Stimulated activated effector memory CD8-positive, alpha-beta T cell treated with anti-CD3 and anti-CD28 coated beads, Interleukin-12 subunit alpha, Interleukin-12 subunit beta, amount 100 ng/mL, for 72 hours (primary cell): ENCODE data around the gene SERHL2.

Experiments
- ATAC-seq: fragments of 150-1000 bp; cut with Tn5 transposase; 2 replicates; pipeline ENCODE4 v1.10.0; 2021
- DNase-seq, 2 donors: peaks; one replicate each; pipeline ENCODE4 v3.0.0; 2021 to 2022; ENCODE audit warnings: low spot score in 2 of 2
- H3K27ac Mint-ChIP-seq: one replicate; pipeline ENCODE4 v1.8.0; 2022; ENCODE audit warnings: mild to moderate bottlenecking, mixed read lengths
- H3K36me3 Mint-ChIP-seq: one replicate; pipeline ENCODE4 v1.8.0; 2022; ENCODE audit warnings: mild to moderate bottlenecking, mixed read lengths
- H3K4me1 Mint-ChIP-seq: one replicate; pipeline ENCODE4 v1.8.0; 2022; ENCODE audit warnings: mixed read lengths
- H3K4me3 Mint-ChIP-seq: one replicate; pipeline ENCODE4 v1.8.0; 2022; ENCODE audit warnings: mild to moderate bottlenecking, mixed read lengths
- H3K9me3 Mint-ChIP-seq: one replicate; pipeline ENCODE4 v1.8.0; 2022; ENCODE audit warnings: mixed read lengths

SERHL2 gene

DNA sequence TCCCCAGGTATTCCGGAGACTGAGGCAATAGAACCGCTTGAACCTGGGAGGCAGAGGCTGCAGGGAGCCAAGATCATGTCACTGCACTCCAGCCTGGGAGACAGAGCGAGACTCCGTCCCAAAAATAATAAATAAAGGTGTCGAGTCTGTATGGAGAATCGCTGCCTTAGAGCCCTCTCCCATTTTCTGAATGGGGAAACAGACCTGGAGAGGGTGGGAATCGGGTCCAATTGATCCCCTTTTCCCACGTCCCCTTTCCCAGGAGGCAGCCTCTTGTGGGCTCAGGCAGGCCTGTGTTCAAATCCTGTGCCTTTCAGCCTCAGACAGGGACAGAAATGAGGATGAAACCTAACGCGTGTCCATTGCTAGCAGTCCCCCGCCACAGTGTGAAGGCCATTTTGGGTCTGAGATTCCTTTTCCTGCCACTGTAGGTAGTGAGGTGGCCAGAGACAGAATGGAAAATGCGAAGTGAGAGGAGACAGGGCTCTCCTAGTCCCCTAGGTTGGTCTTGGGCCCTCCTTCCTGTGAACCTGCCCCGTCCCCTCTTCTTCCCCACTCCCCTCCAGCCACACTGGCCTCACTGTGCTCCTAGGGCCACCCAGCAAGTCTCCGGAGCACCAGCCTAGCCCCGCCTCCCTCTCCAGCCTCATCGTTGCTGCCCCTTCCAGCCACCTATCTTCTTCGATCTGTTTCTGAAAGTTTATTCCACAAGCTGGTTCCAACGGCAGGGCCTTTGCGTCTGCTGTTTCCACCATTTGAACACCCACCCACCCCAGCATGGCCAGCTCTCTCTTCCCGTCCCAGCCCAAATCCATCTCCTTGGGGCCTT, 63.6 kb downstream of the SERHL2 start:
- DNase-seq (no peak), ATAC-seq (no peak)
- Mint-ChIP-seq H3K4me3 (no peak overlapping the region), H3K9me3 (no peaks in the 10 kb centered on the region), H3K27ac (peak overlapping the region; percentile 44), H3K4me1 (peaks cover 43% of the 10 kb centered on the region), H3K36me3 (peaks cover 58% of the 10 kb centered on the region)

DNA sequence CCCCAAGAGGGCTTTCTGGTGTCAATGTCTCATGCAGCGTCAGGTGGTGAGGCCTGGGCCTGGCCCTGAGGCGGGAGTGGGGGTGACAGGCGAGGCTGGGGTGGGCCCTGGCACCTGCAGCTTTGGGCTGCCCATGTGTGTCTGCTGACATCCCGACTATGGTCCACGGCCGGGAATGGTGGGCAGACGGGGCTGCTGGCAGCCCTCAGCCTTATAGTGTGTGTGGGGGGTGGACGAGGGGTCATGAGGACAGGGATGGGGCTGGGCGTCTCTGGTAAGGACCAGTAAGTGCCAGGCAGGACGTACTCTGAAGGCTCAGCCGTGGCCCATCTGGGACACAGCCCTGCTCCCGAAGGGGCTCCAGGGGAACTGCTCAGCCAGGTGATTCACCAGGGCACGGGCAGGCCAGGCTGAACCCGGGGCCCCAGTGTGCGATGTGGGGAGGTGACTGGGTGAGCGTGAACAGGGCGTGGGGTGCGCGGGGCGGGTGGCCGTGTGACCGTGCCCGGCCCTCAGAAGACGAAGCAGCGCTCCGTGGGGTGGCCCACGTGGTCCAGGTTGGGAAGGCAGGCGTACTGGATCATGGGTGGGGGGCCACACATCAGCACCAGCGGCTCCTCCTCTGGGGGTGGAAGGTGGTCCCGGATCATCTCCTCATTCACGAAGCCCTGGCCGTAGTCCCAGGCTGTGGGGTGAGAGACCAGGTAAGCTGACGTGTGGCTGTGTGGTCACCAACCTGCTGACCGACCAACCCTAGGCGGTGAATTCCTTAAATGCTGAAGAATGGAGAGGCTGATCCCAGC, 65.7 kb downstream of the SERHL2 start:
- peaks cover 44% of the 10 kb centered on the region for H3K36me3 Mint-ChIP-seq
- no peak for ATAC-seq
- H3K9me3 Mint-ChIP-seq: no peaks in the 10 kb centered on the region

DNA sequence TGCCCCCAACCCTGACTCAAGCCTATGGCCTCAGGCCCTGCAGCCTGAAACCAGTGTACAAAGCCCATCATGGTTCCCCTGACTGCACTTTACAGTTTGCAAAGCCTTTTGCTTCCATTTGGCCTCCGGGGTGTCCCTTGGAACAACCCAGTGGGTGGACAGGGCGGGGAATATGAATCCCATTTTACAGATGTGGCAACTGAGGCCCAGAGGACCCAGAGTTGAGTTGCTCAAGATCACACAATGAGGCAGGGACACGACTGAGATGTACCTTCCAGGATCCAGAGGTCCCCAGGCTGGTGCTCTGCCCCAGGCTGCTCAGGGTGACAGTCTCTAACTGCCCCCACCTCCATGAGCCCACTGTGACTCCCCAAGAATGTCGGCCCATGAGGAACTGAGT, 66.3 kb downstream of the SERHL2 start:
- ATAC-seq (no peak), DNase-seq (no peak)
- Mint-ChIP-seq H3K36me3 (peaks cover 43% of the 10 kb centered on the region), H3K27ac (no peak overlapping the region), H3K4me3 (no peak overlapping the region), H3K9me3 (no peaks in the 10 kb centered on the region), H3K4me1 (peaks cover 27% of the 10 kb centered on the region)

More for the DNA sequence above, 65.7 kb downstream of the SERHL2 start:
- no peak for DNase-seq
- no peak overlapping the region for H3K4me3 Mint-ChIP-seq
- peaks cover 32% of the 10 kb centered on the region for H3K4me1 Mint-ChIP-seq
- no peak overlapping the region for H3K27ac Mint-ChIP-seq

DNA sequence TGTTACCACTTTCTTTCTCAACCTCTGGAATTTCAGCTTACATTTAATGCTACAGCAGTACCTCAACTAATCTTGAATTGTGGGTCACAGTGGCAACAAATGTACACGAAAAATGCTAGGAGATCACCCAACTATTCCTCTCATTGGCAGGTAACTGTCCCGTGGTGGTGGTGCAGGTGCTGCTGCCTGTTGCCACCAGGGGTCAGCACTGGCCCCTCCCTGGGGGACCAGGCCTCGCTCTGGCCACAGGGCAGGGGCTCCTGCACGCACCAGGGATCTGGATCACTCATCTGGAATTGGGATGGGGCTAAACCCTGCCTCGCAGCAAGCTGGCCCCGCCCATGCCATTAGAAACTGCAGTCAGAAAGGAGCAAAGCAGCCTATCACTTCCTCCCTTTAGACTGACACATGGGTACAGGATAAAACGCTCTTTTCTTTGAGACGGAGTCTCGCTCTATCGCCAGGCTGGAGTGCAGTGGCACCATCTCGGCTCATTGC, 67.8 kb downstream of the SERHL2 start:
- Mint-ChIP-seq H3K9me3 (no peaks in the 10 kb centered on the region), H3K36me3 (peaks cover 41% of the 10 kb centered on the region), H3K4me3 (no peak overlapping the region), H3K4me1 (peaks cover 13% of the 10 kb centered on the region), H3K27ac (peak overlapping the region; percentile 3)
- ATAC-seq (peak; percentile 77), DNase-seq (peak; percentile 48 to 76)

DNA sequence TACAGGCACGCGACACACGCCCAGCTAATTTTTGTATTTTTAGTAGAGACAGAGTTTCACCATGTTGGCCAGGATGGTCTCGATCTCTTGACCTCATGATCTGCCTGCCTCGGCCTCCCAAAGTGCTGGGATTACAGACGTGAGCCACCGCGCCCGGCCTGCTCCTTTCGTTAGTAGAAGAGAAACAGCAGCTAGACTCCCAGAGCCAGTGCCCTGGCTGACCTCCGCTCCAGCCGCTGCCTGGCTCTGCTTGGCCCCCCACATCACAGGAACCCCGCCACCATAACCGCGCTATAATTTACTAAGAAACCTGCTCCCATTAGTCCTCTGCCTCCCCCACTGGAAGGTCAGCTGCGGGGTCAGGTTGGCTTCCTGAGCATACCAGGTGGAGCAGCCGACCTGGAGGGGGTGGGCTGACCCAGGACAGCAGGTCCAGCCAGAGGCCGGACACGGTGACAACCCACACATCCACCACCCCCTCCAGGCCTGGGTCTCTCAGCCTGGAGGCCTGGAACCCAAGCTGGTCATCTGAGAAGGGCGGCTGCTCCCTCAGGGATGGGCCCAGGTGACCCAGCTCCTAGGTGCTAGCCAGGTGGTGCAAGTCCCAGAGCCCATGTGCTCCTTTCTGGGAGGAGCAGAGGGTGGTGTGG, 68.4 kb downstream of the SERHL2 start:
- peak overlapping the region; percentile 3 for H3K27ac Mint-ChIP-seq

DNA sequence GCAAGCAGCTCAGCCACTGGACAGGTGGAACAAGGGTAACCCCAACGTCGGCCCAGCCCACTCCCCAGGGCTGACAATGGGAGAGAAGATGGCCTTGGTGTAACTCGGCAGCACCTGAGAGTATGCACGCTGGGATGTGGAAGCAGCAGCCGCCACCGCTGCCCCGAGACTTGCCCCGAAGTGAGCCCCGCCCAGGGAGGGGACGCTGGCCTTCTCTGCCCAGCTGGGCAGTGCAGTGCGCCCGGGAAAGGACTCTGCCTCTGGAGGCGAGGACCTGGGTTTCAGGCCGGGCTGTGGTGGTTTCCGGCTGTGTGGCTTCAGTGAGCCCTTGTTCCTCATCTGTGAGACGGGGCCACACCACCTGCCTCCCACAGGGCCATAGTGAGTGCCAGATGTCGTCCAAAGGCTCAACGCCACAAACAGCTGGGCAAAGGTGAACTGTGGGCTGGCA, 69.6 kb downstream of the SERHL2 start:
- Mint-ChIP-seq H3K27ac (no peak overlapping the region), H3K4me1 (peaks cover 7% of the 10 kb centered on the region), H3K4me3 (no peak overlapping the region), H3K9me3 (no peaks in the 10 kb centered on the region), H3K36me3 (peaks cover 35% of the 10 kb centered on the region)
- ATAC-seq (no peak), DNase-seq (no peak)

More for the DNA sequence above, 68.4 kb downstream of the SERHL2 start:
- Mint-ChIP-seq H3K36me3 (peaks cover 38% of the 10 kb centered on the region), H3K4me3 (no peak overlapping the region), H3K9me3 (no peaks in the 10 kb centered on the region), H3K4me1 (peaks cover 13% of the 10 kb centered on the region)
- ATAC-seq (no peak), DNase-seq (no peak)
